Activated CD4-positive, alpha-beta T cell treated with anti-CD3 and anti-CD28 coated beads, Interleukin-2, amount 50 U/mL, for 48 hours (primary cell): ENCODE measurements around the gene FTO.

Source experiments
- DNase-seq, 2 experiments: peaks; one replicate each; pipeline ENCODE4 v3.0.0-alpha.2; 2020

The FTO gene

DNA sequence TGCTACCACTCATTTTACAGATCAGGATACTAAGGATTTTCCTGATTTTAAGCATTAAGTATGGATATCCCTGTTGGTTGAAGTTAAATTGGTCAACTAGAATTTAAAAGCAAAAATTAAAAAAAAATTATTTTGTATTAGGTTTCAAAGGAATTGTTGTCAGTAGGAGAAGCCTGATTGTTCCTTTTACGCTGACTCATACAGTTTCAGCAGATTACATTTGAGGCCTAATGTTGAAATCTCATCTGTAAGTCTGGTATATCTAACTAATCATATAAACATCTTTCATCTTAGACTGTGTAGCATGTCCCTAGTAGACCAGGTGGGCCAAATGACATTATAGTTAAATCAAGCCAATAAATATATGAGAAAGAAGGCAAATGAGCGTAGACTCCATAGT lies 83.5 kb downstream of the FTO start:
- DNase-seq, result no peak

DNA sequence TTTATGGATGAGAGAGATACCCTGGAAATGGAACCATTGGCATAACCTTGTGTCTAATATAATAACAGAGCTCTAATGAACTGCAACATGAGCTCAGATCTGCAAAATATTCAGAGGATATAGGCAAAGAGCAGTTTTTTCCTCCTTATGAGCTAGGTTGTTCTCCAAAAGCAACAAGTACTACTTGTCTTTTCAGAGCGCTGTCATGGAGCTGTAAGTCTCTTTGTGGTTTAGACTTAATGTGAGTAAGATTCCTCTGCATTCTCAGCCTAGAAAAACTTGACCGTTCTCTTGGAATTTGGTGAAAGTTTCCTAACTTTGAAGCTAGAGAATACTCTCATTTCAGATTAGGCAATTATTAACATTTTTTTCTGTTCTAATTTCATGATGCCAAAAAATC lies 85.2 kb downstream of the FTO start:
- DNase-seq, result no peak

DNA sequence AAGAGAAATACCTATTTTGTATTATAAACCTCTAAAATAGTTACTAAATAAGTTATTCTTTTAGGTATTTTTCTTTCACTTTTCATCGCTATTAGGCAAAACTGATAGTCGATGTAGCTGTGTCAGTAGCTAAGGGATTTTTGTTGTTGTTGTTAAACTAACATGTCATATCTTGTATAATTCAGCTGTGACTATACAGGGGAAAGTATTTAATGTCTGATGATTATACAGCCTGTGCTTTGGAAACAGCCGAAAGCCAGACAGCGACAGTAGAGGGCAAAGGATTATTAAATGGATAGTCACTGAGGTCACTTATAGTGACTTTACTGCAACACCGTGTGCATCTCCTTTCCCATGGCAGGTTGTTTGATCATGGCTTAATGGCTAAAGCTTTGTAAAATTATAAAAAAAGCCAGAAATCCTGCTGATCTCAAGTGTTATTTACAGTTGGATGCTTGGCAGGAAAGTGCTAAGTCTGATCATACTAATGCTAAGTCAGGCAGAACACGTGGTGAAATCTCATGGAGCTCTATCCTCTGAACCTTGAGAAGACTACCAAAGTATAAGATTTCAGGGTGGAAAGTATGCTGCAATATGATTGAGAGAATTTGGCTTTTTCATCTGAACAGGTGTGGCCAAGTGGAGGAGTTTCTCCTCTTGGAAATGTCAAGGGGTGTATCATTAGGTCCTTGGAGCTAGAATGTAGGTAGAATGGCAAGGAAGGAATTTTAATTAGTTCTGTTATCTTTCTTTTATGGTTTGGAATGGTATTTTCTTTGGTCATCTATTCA lies 88.4 kb downstream of the FTO start:
- no peak for DNase-seq

DNA sequence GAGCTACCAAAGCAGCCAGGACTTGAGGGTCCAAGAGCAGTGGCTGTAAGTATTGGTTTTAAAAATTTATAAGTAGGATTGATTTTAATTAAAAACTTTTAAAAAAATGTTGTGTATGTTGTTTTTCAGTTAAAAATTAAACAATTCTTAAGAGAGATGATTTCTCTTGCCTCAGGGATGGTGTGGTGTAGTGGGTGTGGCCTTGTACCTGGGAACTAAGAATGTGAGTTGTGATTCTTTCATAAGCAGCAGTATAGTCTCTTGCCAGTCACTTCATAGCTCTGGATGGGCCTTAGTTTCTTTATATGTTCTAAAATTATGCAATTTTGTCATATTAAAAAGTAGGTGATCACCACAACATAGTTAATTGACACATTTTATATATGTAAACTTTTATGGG lies 99.5 kb downstream of the FTO start:
- no peak for DNase-seq

DNA sequence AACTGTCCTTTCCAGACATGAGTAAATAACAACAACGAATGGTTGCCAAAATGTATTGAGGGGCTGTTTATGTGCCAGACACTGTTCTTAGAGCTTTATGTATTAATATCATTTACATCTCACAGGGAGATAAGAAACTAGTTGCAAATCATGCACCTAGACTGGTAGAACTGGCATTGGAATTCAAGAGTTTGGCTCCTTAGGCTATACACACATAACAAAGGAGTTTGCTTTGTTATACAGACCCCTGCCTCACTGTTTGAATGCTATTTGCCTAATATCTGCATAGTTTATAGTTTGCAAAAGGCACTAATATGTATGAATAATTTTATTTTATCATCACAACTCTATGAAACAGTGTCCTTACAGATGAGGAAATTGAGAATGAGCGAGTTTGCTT lies 100.0 kb downstream of the FTO start:
- no peak for DNase-seq

DNA sequence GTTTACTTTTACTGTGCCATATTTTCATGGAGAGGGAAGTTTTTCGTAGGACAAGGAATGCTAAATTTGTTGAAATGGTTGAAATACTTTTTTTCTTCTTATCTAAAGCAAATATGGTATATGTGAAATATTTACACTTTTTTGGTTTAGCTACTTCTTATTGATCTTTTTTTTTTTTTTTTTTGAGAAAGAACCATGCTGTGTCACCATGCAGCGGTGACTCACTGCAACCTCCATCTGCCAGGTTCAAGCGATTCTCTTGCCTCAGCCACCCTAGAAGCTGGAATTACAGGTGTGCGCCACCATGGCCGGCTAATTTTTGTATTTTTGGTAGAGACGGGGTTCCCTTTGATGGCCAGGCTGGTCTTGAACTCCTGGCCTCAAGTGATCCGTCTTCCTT lies 100.5 kb downstream of the FTO start:
- DNase-seq, result no peak

DNA sequence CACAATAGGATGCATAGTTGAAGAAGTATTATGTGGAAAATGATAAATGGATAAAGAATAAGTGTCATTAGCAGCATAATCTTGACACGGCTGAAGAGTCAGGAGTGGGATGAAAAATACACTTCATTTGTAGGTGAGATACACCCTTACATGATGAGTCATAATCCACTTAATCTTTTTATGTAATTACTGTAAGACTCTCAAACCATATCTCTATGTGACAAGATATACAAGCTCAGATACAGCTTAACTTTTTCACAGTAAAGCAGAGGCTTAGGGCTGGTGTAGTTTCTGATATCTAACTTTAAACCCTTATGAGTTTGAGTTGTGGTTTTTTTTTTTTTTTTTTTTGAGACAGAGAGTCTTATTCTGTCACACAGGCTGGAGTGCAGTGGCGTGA lies 101.2 kb downstream of the FTO start:
- DNase-seq, result no peak

DNA sequence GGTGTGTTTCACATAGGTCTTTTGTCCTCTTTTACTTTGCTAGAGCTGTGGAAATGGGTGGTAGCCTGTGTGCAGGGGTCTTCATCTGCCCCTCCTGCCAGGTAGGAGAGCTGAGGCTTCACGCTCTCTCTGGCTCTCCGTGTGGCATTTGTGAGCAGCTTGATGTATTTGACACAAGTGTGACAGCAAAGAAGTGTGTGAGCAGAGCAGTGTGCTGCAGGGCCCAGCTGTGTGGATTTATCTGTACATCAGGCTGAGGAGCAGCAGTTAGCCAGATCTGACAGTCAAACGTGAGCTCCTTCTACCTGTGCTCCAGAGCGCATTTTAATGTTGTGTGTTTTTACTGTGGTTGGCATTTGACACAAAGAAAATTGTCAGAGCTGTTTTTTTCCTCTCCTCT lies 101.8 kb downstream of the FTO start:
- no peak for DNase-seq

DNA sequence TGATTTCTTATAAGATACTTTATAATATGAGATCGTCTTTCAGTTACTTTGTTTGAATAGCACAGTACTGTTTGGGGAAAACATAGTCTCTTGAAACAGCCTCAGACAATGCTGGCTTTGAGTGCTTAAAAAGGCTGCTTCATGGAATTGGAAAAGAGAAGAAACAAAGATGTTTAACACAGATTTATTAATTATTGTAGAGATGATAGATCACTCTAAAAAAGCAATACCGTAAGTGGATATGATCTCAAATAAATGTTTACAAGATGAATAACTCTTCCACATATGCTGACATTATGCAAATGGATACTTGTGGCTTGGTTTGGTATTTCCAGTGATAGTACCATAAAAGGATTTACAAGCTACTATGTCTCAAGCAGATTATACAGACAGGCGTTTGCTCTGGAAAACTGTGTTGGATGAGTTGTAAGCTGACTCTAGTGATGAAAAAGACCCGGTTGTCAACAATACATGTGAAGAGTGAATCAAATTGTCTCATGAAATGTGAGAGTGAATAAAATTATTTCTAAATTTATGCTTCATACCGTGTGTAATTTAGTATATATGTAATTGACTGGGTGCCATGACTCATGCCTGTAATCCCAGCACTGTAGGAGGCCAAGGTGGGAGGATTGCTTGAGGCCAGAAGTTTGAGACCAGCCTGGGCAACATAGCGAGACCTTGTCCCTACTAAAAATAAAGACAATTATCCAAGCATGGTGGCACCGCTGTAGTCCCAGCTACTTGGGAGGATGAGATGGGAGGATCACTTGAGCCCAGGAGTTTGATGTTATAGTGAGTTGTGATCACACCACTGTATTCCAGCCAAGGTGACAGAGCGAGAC lies 105.4 kb downstream of the FTO start:
- DNase-seq, result no peak

DNA sequence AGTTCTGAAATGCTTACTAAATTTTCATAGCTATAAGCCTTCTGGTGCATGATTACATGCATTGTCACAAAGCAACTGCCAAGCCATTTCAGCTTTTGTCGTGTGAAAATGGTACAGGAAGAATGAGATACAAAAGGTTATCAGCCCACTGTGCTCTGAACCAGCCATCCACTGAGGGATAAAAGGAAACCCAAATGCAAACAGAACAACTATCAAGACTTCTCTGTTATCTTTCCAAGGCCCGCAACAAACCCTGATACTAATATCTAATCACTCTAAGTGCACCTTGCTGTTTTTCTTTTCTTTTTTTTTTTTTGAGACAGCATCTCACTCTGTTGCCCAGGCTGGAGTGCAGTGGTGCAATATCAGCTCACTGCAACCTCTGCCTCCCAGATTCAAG lies 109.0 kb downstream of the FTO start:
- DNase-seq, result no peak

DNA sequence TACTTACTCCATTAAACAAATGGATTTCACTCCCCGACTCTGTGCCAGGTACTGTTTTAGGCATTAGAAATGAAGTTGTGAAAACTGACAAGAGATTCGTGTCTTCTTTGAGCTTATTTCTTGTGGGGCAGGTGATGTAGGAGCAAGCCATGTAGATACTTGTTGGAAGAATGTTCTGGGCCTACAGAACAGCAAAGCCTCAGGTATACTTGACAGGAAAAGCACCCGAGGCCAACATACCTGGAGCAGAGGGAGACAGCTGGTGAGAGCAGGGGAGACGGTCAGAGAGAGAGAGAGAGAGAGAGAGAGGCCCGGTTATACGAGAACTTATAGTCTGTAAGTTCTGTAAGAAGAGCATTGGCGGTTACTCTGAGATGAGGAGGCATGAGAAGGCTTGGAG lies 110.8 kb downstream of the FTO start:
- DNase-seq, result no peak

DNA sequence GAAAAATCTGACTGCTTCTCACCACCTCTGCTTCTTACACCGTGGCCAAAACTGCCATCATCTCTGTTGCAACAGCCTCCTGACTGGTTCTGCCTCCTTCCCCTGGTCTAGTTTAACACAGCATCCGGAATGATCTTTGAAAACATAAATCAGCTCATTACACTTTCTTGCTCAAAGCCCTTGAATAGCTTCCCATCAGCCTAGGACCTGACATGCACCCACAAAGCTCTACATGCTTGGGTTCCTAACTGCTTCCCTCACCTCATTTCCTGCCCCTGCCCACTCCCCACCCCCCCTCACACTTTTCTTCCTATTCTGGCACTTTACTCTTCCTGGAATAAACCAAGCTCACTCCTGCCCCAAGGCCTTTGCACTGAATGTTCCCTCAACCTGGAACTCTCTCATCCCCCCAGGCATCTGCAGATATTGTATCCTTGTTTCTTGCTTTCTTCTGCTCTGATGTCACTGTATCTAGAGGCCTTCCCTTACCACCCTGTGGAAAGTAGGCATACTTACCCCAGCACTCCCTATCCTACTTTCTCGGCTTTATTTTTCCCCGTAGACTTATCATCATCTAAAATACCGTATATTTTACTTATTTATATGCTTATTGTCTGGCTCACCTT lies 112.4 kb downstream of the FTO start:
- no peak for DNase-seq

DNA sequence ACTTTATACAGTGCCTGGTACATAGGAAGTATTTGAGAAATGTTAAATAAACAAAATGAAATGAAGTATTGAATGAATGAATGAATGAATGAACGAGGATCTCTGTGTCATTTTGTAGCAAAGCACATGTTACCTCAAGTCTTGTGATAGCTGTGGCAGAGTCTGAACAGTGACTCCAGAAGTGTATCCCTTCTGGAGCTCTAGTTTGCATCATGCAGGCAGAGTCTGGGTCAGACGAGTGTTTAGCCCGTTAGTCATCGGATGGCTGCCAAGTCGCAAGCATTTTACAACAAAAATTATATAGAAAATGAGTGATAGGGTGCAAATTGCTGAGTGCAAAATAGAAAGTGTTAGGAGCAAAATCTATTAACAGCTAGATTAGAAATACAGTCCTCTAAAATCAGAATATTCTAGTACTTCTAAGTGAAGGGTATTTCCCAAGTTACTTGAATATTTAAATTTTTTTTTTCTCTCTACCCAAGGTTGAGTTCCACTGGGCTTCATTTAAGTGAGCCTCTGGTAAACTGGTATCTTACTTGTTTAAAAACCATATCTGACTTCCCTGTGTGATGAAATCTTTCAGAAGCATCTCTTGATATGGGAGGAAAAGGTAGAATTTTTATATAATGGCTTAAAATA lies 113.3 kb downstream of the FTO start:
- no peak for DNase-seq

DNA sequence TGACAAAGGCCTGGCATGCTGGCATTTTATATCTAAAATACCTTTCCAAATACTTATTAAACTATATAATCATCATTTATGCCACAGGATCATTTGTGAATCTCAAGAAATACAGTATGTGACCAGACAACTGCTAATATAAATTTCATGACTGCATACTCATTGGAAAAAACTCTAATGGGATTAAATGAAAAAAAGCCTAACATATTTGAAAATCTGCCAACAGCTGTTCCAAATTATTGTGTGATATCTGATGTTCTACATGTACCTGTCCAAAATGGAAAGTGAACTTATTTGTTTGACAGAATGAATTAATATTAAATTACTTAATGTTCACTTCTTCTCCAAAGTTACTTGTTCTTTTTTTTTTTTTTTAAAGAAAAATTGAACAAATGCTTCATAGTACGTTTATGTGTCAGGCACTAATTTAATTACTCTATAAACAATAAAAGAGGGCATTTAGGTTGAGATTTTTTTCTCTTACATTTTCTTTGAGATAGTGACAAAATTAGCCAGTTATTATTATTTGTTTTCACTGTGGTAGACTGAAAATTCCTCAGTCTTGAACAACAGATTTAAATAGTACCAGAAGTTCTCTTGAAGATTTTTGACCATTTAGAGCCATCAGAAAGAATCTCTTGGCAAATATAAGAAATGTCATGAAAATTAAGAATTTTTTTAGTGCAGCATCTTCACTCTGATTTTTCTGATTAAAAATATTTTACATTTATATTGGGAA lies 114.0 kb downstream of the FTO start:
- DNase-seq, result no peak

DNA sequence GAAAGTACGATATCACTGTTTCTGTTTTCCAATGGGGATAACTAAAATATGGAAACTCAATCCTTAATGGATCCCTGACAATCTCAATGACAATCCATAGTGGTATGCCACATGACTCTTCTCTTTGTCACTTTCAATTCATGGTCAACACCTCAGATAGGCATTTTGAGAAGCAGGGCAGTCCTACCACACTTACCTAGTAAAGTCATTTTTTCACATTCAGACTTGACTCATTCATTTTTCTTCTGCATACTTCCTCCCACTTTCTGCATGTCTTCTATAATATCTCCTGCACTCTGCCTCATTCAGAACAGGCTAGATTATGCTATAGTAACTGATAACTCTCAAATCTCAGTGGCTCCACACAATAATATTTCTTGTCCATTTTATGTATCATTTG lies 117.5 kb downstream of the FTO start:
- no peak for DNase-seq

DNA sequence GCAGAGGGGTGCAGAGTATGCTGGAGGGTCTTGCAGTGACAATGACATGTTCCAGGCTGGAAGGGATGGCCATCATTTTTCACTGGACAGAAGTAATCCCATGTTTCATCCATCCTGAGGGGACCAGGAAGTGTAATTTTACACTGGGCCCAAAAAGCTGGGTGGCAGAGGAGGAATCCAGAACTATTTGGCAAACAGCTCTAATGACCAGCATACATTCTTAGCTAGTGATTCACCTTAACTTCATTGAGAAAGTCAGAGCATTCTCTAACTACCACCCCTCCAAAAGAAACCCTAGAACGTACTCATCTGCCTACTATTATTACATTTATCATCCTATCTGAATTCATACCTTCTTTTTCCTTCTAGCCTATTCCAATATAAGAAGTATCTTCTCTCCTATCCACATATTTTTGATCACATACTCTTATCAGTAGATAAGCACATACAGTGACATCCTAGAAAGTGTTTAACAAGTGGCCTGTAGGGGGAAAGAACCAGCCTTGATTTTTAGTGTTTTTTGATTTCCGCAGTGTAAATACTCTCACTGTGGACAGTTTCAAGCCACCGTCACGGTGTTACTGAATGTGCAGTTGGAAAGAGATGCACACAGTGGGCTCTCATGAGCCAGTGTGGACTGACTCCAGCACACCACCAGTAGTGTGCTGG lies 118.1 kb downstream of the FTO start:
- DNase-seq, result no peak

DNA sequence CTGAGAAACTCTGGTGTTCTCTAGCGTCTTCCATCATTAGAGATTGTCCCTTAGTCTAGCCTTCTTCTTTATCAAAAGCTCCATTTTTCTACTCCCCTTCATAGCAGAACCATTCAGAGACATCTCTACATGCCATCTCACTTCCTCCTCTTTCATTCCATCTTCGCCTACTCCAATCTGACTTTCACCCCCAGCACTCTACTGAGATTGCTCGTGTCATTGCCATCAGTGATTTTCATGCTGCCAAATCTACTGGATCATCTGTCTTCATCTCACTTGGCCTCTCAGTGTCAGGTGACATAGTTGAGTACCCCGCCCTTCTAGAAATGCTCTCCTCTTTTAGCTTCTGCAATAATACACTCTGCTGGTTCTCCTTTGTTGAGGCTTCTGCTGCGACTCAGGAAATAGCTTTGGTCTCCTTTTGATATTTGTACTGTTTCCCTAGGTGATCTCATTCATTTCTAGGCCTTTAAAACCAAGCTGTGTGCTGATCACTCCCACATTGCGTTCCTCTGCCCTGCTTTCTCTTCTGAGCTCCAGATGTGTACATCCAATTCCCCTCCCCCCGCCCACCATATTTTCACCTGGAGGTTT lies 119.1 kb downstream of the FTO start:
- DNase-seq, result no peak

DNA sequence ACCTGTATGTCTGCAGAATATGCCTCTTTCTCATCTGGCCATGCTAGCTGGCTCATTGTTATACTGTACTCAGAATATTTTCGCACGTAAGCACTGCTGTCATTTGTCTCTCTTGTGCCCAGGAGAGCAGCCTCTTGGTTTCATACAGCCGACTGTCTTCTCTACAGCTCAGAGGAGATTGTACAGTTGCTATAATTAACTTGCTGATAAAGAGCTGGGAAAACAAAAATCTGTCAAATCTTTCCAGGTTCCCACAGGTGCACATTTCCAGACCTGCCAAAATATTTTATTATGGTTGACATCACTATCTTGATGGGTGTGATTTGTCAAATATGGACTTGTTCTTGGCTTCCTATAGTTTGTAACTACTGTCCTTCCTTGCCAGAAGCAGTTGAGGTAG lies 122.7 kb downstream of the FTO start:
- no peak for DNase-seq

DNA sequence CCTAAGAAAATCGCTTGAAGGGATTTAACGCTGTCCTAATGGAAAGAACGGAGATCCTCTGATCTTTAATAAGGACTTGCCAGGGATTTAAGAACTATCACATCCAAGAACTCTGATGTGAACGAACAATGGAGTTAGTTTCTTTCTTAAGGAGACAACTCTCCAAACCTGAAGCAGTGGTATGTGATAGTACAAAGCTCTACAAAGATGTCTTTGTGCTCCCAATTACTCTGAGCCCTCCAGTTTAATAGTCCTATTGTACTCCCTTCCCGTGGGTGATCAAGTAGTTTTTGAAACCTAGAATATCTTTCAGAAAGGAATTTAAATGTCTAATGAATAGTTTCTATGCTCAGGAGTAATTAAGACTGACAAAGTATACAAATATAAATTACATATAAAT lies 123.8 kb downstream of the FTO start:
- no peak for DNase-seq

DNA sequence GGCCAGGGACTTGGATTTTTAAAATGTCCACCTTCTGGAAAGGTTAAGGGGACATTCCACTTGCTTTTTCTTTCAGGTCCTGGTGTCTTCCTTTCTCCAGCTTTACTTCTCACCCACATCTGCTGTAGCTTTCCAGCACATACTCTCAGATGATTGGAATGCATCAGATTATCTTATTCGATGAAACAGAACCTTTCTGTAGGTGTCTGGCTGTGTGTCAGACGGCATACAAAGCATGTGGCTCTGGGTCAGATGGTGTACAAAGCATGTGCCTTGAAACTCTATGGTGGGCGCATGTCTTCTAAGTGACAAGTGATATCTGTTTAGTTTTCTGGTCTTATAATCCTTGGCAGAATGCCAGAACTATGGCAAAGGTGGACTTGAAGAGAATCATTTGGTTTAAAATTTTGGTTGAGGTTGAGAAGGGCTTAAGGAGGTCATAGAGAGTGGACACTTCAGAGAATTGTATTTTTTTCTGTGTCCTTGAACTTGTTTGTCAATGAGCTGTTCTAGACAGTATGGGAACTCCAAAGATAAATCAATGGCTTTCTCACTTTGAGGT lies 125.3 kb downstream of the FTO start:
- no peak for DNase-seq

DNA sequence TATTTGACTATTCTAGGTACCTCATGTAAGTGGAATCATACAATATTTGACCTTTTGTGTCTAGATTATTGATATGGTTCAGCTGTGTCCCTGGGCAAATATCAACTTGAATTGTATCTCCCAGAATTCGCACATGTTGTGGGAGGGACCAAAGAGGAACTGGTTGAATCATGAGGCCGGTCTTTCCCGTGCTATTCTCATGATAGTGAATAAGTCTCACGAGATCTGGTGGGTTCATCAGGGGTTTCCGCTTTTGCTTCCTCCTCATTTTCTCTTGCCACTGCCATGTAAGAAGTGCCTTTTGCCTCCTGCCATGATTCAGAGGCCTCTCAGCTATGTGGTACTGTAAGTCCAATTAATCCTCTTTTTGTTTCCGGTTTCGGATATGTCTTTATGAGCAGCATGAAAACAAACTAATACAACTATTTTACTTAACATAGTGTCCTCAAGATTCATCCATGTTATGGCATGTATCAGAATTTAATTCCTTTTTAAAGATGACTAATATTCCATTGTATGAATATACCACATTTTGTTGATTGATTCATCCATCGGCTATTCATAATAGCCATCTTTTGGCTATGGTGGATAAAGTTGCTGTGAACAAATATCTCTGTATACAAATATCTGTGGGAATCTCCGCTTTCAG lies 129.1 kb downstream of the FTO start:
- DNase-seq, result no peak
